ENCODE measurements around the gene IRF4.

The IRF4 gene

GRCh38 chr6:354631-355280, 36.8 kb upstream of the IRF4 start:
- no peak overlapping the region for H2AFZ ChIP-seq (ENCODE audit: low read length, unreplicated experiment)
- H3K27ac ChIP-seq (ENCODE audit: low read depth, low read length) = no peak overlapping the region
- H3K27me3 ChIP-seq (ENCODE audit: insufficient read depth, low read length) = no peaks in the 10 kb centered on the region
- no peaks in the 10 kb centered on the region for H3K4me1 ChIP-seq (ENCODE audit: control insufficient read depth, insufficient read depth, low read length, unreplicated experiment)
- no peaks in the 10 kb centered on the region for H3K36me3 ChIP-seq (ENCODE audit: insufficient read depth, low read length)
- H3K4me3 ChIP-seq (ENCODE audit: low read depth, low read length) = no peak overlapping the region
- no peaks in the 10 kb centered on the region for H3K79me2 ChIP-seq (ENCODE audit: control insufficient read depth, insufficient read depth, low read length, unreplicated experiment)

- Histone ChIP-seq H3K27ac (ENCODE audit: low read depth, low read length) (no peak overlapping the region), H3K36me3 (ENCODE audit: insufficient read depth, low read length) (no peaks in the 10 kb centered on the region), H2AFZ (ENCODE audit: low read length, unreplicated experiment) (no peak overlapping the region), H3K27me3 (ENCODE audit: insufficient read depth, low read length) (no peaks in the 10 kb centered on the region), H3K79me2 (ENCODE audit: control insufficient read depth, insufficient read depth, low read length, unreplicated experiment) (no peaks in the 10 kb centered on the region), H3K4me1 (ENCODE audit: control insufficient read depth, insufficient read depth, low read length, unreplicated experiment) (no peaks in the 10 kb centered on the region), H3K4me3 (ENCODE audit: low read depth, low read length) (no peak overlapping the region)
Measured at GRCh38 chr6:355373-356208, 36.0 kb upstream of the IRF4 start.

GRCh38 chr6:356828-357251, 34.7 kb upstream of the IRF4 start:
- Histone ChIP-seq H3K4me1 (ENCODE audit: control insufficient read depth, insufficient read depth, low read length, unreplicated experiment) (no peaks in the 10 kb centered on the region), H2AFZ (ENCODE audit: low read length, unreplicated experiment) (no peak overlapping the region), H3K79me2 (ENCODE audit: control insufficient read depth, insufficient read depth, low read length, unreplicated experiment) (no peaks in the 10 kb centered on the region), H3K36me3 (ENCODE audit: insufficient read depth, low read length) (no peaks in the 10 kb centered on the region), H3K27me3 (ENCODE audit: insufficient read depth, low read length) (no peaks in the 10 kb centered on the region), H3K27ac (ENCODE audit: low read depth, low read length) (no peak overlapping the region), H3K4me3 (ENCODE audit: low read depth, low read length) (no peak overlapping the region)

- Histone ChIP-seq H3K27ac (ENCODE audit: low read depth, low read length) (no peak overlapping the region), H3K27me3 (ENCODE audit: insufficient read depth, low read length) (no peaks in the 10 kb centered on the region), H3K79me2 (ENCODE audit: control insufficient read depth, insufficient read depth, low read length, unreplicated experiment) (no peaks in the 10 kb centered on the region), H3K36me3 (ENCODE audit: insufficient read depth, low read length) (no peaks in the 10 kb centered on the region), H3K4me3 (ENCODE audit: low read depth, low read length) (no peak overlapping the region), H2AFZ (ENCODE audit: low read length, unreplicated experiment) (no peak overlapping the region), H3K4me1 (ENCODE audit: control insufficient read depth, insufficient read depth, low read length, unreplicated experiment) (no peaks in the 10 kb centered on the region)
Measured at GRCh38 chr6:357261-357790, 34.2 kb upstream of the IRF4 start.

- no peak overlapping the region for H3K27ac ChIP-seq (ENCODE audit: low read depth, low read length)
- H3K27me3 ChIP-seq (ENCODE audit: insufficient read depth, low read length) = peaks cover 5% of the 10 kb centered on the region; the same call in 1 of the 2 replicates
- no peak overlapping the region for H2AFZ ChIP-seq (ENCODE audit: low read length, unreplicated experiment)
- no peak overlapping the region for H3K4me3 ChIP-seq (ENCODE audit: low read depth, low read length)
- no peaks in the 10 kb centered on the region for H3K4me1 ChIP-seq (ENCODE audit: control insufficient read depth, insufficient read depth, low read length, unreplicated experiment)
- H3K36me3 ChIP-seq (ENCODE audit: insufficient read depth, low read length) = no peaks in the 10 kb centered on the region
- no peaks in the 10 kb centered on the region for H3K79me2 ChIP-seq (ENCODE audit: control insufficient read depth, insufficient read depth, low read length, unreplicated experiment)
Measured at GRCh38 chr6:357791-358341, 33.7 kb upstream of the IRF4 start.

- no peaks in the 10 kb centered on the region for H3K4me1 ChIP-seq (ENCODE audit: control insufficient read depth, insufficient read depth, low read length, unreplicated experiment)
- no peaks in the 10 kb centered on the region for H3K36me3 ChIP-seq (ENCODE audit: insufficient read depth, low read length)
- no peaks in the 10 kb centered on the region for H3K79me2 ChIP-seq (ENCODE audit: control insufficient read depth, insufficient read depth, low read length, unreplicated experiment)
- H3K27me3 ChIP-seq (ENCODE audit: insufficient read depth, low read length) = peaks cover 8% of the 10 kb centered on the region; the same call in 1 of the 2 replicates
- no peak overlapping the region for H2AFZ ChIP-seq (ENCODE audit: low read length, unreplicated experiment)
- H3K27ac ChIP-seq (ENCODE audit: low read depth, low read length) = no peak overlapping the region
- H3K4me3 ChIP-seq (ENCODE audit: low read depth, low read length) = no peak overlapping the region
Measured at GRCh38 chr6:358432-358831, 33.1 kb upstream of the IRF4 start.

- no peaks in the 10 kb centered on the region for H3K79me2 ChIP-seq (ENCODE audit: control insufficient read depth, insufficient read depth, low read length, unreplicated experiment)
- H3K4me1 ChIP-seq (ENCODE audit: control insufficient read depth, insufficient read depth, low read length, unreplicated experiment) = no peaks in the 10 kb centered on the region
- H3K36me3 ChIP-seq (ENCODE audit: insufficient read depth, low read length) = no peaks in the 10 kb centered on the region
- no peak overlapping the region for H3K4me3 ChIP-seq (ENCODE audit: low read depth, low read length)
- no peak overlapping the region for H3K27ac ChIP-seq (ENCODE audit: low read depth, low read length)
- peaks cover 11% of the 10 kb centered on the region; the same call in 1 of the 2 replicates for H3K27me3 ChIP-seq (ENCODE audit: insufficient read depth, low read length)
- H2AFZ ChIP-seq (ENCODE audit: low read length, unreplicated experiment) = no peak overlapping the region
Measured at GRCh38 chr6:358847-359246, 32.7 kb upstream of the IRF4 start.

- H3K4me3 ChIP-seq (ENCODE audit: low read depth, low read length) = no peak overlapping the region
- H3K79me2 ChIP-seq (ENCODE audit: control insufficient read depth, insufficient read depth, low read length, unreplicated experiment) = no peaks in the 10 kb centered on the region
- H3K4me1 ChIP-seq (ENCODE audit: control insufficient read depth, insufficient read depth, low read length, unreplicated experiment) = no peaks in the 10 kb centered on the region
- H3K27me3 ChIP-seq (ENCODE audit: insufficient read depth, low read length) = peaks cover 17% of the 10 kb centered on the region; the same call in 1 of the 2 replicates
- H3K27ac ChIP-seq (ENCODE audit: low read depth, low read length) = no peak overlapping the region
- H2AFZ ChIP-seq (ENCODE audit: low read length, unreplicated experiment) = no peak overlapping the region
- no peaks in the 10 kb centered on the region for H3K36me3 ChIP-seq (ENCODE audit: insufficient read depth, low read length)
Measured at GRCh38 chr6:359261-360035, 32.1 kb upstream of the IRF4 start.

- Histone ChIP-seq H3K27ac (ENCODE audit: low read depth, low read length) (no peak overlapping the region), H3K4me1 (ENCODE audit: control insufficient read depth, insufficient read depth, low read length, unreplicated experiment) (no peaks in the 10 kb centered on the region), H3K27me3 (ENCODE audit: insufficient read depth, low read length) (peaks cover 23% of the 10 kb centered on the region; the same call in 1 of the 2 replicates), H3K36me3 (ENCODE audit: insufficient read depth, low read length) (no peaks in the 10 kb centered on the region), H3K79me2 (ENCODE audit: control insufficient read depth, insufficient read depth, low read length, unreplicated experiment) (no peaks in the 10 kb centered on the region), H2AFZ (ENCODE audit: low read length, unreplicated experiment) (no peak overlapping the region), H3K4me3 (ENCODE audit: low read depth, low read length) (no peak overlapping the region)
Measured at GRCh38 chr6:360349-360748, 31.2 kb upstream of the IRF4 start.

GRCh38 chr6:360764-361373, 30.7 kb upstream of the IRF4 start:
- H3K36me3 ChIP-seq (ENCODE audit: insufficient read depth, low read length) = no peaks in the 10 kb centered on the region
- H3K4me3 ChIP-seq (ENCODE audit: low read depth, low read length) = no peak overlapping the region
- H3K27ac ChIP-seq (ENCODE audit: low read depth, low read length) = no peak overlapping the region
- H2AFZ ChIP-seq (ENCODE audit: low read length, unreplicated experiment) = no peak overlapping the region
- H3K4me1 ChIP-seq (ENCODE audit: control insufficient read depth, insufficient read depth, low read length, unreplicated experiment) = no peaks in the 10 kb centered on the region
- H3K27me3 ChIP-seq (ENCODE audit: insufficient read depth, low read length) = peaks cover 28% of the 10 kb centered on the region
- H3K79me2 ChIP-seq (ENCODE audit: control insufficient read depth, insufficient read depth, low read length, unreplicated experiment) = no peaks in the 10 kb centered on the region

Data from ACC112 (cell line).